GM13976 (cell line): Measurements from ENCODE around the gene LCMT1.

Source experiments
- DNase-seq: peaks from one replicate; pipeline ENCODE4 v3.0.0; 2012; ENCODE audit warnings: low spot score
- CTCF ChIP-seq: IDR thresholded peaks from 2 replicates; pipeline ENCODE4 v1.5.1; 2012; ENCODE audit warnings: borderline replicate concordance, mild to moderate bottlenecking; ENCODE audit not compliant: insufficient read depth; ENCODE audit errors: extremely low read depth, missing control alignments, control extremely low read depth
- in situ Hi-C: fragments of 300-500 bp; cut with MboI; formaldehyde crosslinking; loops from one replicate; pipeline ENCODE4 v1.12.0; 2022; ENCODE audit warnings: low sequenced_read_pairs, mixed read lengths, inconsistent platforms; ENCODE audit not compliant: unreplicated experiment

The LCMT1 gene

GRCh38 chr16:25083065-25083464 lies 28.5 kb upstream of the LCMT1 start:
- no peak for DNase-seq
- in situ Hi-C loops = no loop called here
- TF ChIP-seq CTCF = no peak

- DNase-seq = no peak
Measured at GRCh38 chr16:25083701-25084100, 27.8 kb upstream of the LCMT1 start.

GRCh38 chr16:25084797-25085196 lies 26.7 kb upstream of the LCMT1 start:
- in situ Hi-C loops = no loop called here
- no peak for DNase-seq
- no peak for TF ChIP-seq CTCF

More at GRCh38 chr16:25083701-25084100, 27.8 kb upstream of the LCMT1 start:
- TF ChIP-seq CTCF = no peak
- in situ Hi-C loops = no loop called here

GRCh38 chr16:25087761-25088160 lies 23.8 kb upstream of the LCMT1 start:
- in situ Hi-C loops = no loop called here
- no peak for TF ChIP-seq CTCF
- no peak for DNase-seq

GRCh38 chr16:25089351-25089750 lies 22.2 kb upstream of the LCMT1 start:
- TF ChIP-seq CTCF = no peak
- DNase-seq = no peak
- in situ Hi-C loops = no loop called here

GRCh38 chr16:25092441-25092840 lies 19.1 kb upstream of the LCMT1 start:
- TF ChIP-seq CTCF = no peak
- in situ Hi-C loops = no loop called here
- DNase-seq = no peak
